HG03575 (cell line): ENCODE data around the gene DCAF8.

Experiments
- ATAC-seq: cut with Tn5 transposase; IDR thresholded peaks from one replicate; pipeline ENCODE4 v1.9.1; 2021; ENCODE audit not compliant: unreplicated experiment, insufficient number of reproducible peaks, low FRiP score; ENCODE audit errors: extremely low read depth

Gene DCAF8

GRCh38 chr1:160236806-160237205, 25.5 kb downstream of the DCAF8 start:
- ATAC-seq = no peak

GRCh38 chr1:160232911-160233310, 29.4 kb downstream of the DCAF8 start:
- no peak for ATAC-seq

- ATAC-seq = no peak
Observed at GRCh38 chr1:160228431-160228830, 33.9 kb downstream of the DCAF8 start.

- ATAC-seq = no peak
Observed at GRCh38 chr1:160227561-160227960, 34.8 kb downstream of the DCAF8 start.

- no peak for ATAC-seq
Observed at GRCh38 chr1:160227034-160227433, 35.3 kb downstream of the DCAF8 start.

GRCh38 chr1:160226623-160227022, 35.7 kb downstream of the DCAF8 start:
- no peak for ATAC-seq

GRCh38 chr1:160225345-160225744, 37.0 kb downstream of the DCAF8 start:
- ATAC-seq = no peak

GRCh38 chr1:160224606-160225005, 37.7 kb downstream of the DCAF8 start:
- no peak for ATAC-seq

- no peak for ATAC-seq
Observed at GRCh38 chr1:160222546-160222945, 39.8 kb downstream of the DCAF8 start.

- ATAC-seq = no peak
Observed at GRCh38 chr1:160221089-160221488, 41.3 kb downstream of the DCAF8 start.

- ATAC-seq = no peak
Observed at GRCh38 chr1:160220301-160220700, 42.0 kb downstream of the DCAF8 start.

- no peak for ATAC-seq
Observed at GRCh38 chr1:160219062-160219929, 43.1 kb downstream of the DCAF8 start.

- ATAC-seq = no peak
Observed at GRCh38 chr1:160217481-160218051, 44.8 kb downstream of the DCAF8 start.

GRCh38 chr1:160216301-160216700, 46.0 kb downstream of the DCAF8 start:
- no peak for ATAC-seq

- ATAC-seq = no peak
Observed at GRCh38 chr1:160214481-160215140, 47.7 kb downstream of the DCAF8 start.

- ATAC-seq = no peak
Observed at GRCh38 chr1:160211046-160211790, 51.1 kb downstream of the DCAF8 start.

- no peak for ATAC-seq
Observed at GRCh38 chr1:160210561-160210960, 51.8 kb downstream of the DCAF8 start.

- ATAC-seq = no peak
Observed at GRCh38 chr1:160209321-160210046, 52.9 kb downstream of the DCAF8 start.
